ENCODE data around the gene CDC42SE2.

Gene CDC42SE2

GRCh38 chr5:131387255-131387654 lies 123.4 kb downstream of the CDC42SE2 start:
- H3K4me3 ChIP-seq (ENCODE audit: low read depth in 1 of 2, low read length in 1 of 2), result no peak overlapping the region
- peaks cover 5 to 7% of the 10 kb centered on the region in 2 experiments for H3K4me1 ChIP-seq (ENCODE audit: control insufficient read depth in 1 of 2, insufficient read depth in 1 of 2, low read depth in 1 of 2, low read length in 1 of 2)
- no peaks in the 10 kb centered on the region for H3K27me3 ChIP-seq
- no peak for TF ChIP-seq CTCF (IDR thresholded peaks at IDR 0.05)
- peaks cover 73% of the 10 kb centered on the region for H3K36me3 ChIP-seq
- H3K27ac ChIP-seq, result peak overlapping the region; percentile 23
- no peaks in the 10 kb centered on the region for H3K9me3 ChIP-seq

DNA sequence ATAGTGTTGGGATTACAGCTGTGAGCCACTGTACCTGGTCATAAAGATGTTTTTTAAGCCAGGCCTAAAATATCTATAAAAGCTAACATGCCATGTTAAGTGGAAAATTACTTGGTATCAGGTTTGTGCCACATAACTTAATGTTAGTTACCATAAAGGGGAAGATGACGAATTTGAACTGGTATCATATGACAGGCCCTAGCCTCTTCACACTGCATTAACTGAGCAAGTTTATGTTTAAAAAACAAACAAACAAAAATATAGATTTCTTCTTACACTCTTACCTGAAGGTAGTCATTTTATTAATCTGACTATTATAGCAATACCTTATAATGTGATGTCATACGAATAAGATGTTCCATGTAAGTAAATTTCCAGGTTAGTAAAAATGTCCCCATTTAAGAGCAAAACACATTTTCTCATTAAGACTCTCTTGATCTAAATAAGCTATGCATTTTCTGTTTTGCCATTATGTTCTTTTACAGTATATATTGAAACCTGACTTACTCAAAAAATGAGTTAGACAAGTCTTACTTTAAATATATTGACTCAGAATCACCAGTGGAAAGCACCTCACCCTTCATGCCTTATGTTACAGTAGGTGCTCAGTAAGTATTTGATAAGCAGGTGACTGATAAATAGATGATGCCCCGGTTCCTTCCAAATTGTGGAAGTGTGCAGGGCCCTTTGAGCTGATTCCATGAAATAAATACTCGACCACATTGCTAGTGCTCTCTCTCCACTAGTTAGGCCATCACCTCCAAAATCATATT lies 125.4 kb downstream of the CDC42SE2 start:
- no peak overlapping the region for H3K4me3 ChIP-seq (ENCODE audit: low read depth in 1 of 2, low read length in 1 of 2)
- no peaks in the 10 kb centered on the region for H3K27me3 ChIP-seq
- peak overlapping the region; percentile 11 for H3K27ac ChIP-seq
- TF ChIP-seq CTCF (IDR thresholded peaks at IDR 0.05), result no peak
- peaks cover 94% of the 10 kb centered on the region for H3K36me3 ChIP-seq
- H3K4me1 ChIP-seq (ENCODE audit: control insufficient read depth in 1 of 2, insufficient read depth in 1 of 2, low read depth in 1 of 2, low read length in 1 of 2), result no peaks in the 10 kb centered on the region
- H3K9me3 ChIP-seq, result no peaks in the 10 kb centered on the region

- Histone ChIP-seq H3K9me3 (no peaks in the 10 kb centered on the region), H3K27ac (peak overlapping the region; percentile 11), H3K4me3 (ENCODE audit: low read depth in 1 of 2, low read length in 1 of 2) (no peak overlapping the region), H3K36me3 (peaks cover 99% of the 10 kb centered on the region), H3K4me1 (ENCODE audit: control insufficient read depth in 1 of 2, insufficient read depth in 1 of 2, low read depth in 1 of 2, low read length in 1 of 2) (no peaks in the 10 kb centered on the region), H3K27me3 (no peaks in the 10 kb centered on the region)
- no peak for TF ChIP-seq CTCF (IDR thresholded peaks at IDR 0.05)
Measured at GRCh38 chr5:131389869-131390265, 126.0 kb downstream of the CDC42SE2 start.

- Histone ChIP-seq H3K4me3 (ENCODE audit: low read depth in 1 of 2, low read length in 1 of 2) (no peak overlapping the region), H3K9me3 (no peaks in the 10 kb centered on the region), H3K27ac (no peak overlapping the region), H3K4me1 (ENCODE audit: control insufficient read depth in 1 of 2, insufficient read depth in 1 of 2, low read depth in 1 of 2, low read length in 1 of 2) (no peaks in the 10 kb centered on the region), H3K36me3 (peaks cover 97% of the 10 kb centered on the region), H3K27me3 (no peaks in the 10 kb centered on the region)
- no peak for TF ChIP-seq CTCF (IDR thresholded peaks at IDR 0.05)
Measured at GRCh38 chr5:131392466-131393095, 128.7 kb downstream of the CDC42SE2 start.

DNA sequence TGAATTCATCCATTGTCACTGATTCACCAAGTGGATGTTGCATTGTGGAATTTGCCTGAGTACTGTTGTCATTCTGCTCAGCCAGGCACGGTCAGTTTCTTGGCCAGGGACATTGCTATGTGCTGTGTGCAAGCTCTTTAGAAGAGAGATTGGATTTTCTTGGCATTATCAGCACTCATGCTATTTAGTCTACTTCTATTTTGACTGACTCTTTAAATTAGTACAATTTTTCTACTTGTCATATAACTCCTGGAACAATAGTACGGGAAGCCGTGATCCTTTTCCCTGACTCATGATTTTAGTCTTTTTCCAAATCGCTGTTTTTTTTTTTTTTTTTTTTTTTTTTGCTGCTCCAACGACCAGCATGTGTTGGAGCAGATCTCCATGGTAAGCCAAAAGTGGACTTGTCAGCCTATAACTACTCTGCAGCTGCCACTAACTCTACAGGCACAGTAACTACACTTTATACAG lies 129.7 kb downstream of the CDC42SE2 start:
- no peak overlapping the region for H3K4me3 ChIP-seq (ENCODE audit: low read depth in 1 of 2, low read length in 1 of 2)
- H3K36me3 ChIP-seq, result peaks cover 97% of the 10 kb centered on the region
- no peak for TF ChIP-seq CTCF (IDR thresholded peaks at IDR 0.05)
- H3K27me3 ChIP-seq, result no peaks in the 10 kb centered on the region
- H3K4me1 ChIP-seq (ENCODE audit: control insufficient read depth in 1 of 2, insufficient read depth in 1 of 2, low read depth in 1 of 2, low read length in 1 of 2), result no peaks in the 10 kb centered on the region
- H3K27ac ChIP-seq, result no peak overlapping the region
- H3K9me3 ChIP-seq, result no peaks in the 10 kb centered on the region
